Inflammatory macrophage (primary cell): ENCODE data around the gene TMEM147.
A peak's percentile ranks its signal among the peaks of the same experiment; 100 is the strongest.

ENCODE experiments used
- DNase-seq, 2 donors: peaks; one replicate each; pipeline ENCODE4 v3.0.0-alpha.2; 2020 to 2022

The TMEM147 gene

GRCh38 chr19:35521124-35521743 is 24.2 kb upstream of the TMEM147 start:
- DNase-seq, result no peak

DNA sequence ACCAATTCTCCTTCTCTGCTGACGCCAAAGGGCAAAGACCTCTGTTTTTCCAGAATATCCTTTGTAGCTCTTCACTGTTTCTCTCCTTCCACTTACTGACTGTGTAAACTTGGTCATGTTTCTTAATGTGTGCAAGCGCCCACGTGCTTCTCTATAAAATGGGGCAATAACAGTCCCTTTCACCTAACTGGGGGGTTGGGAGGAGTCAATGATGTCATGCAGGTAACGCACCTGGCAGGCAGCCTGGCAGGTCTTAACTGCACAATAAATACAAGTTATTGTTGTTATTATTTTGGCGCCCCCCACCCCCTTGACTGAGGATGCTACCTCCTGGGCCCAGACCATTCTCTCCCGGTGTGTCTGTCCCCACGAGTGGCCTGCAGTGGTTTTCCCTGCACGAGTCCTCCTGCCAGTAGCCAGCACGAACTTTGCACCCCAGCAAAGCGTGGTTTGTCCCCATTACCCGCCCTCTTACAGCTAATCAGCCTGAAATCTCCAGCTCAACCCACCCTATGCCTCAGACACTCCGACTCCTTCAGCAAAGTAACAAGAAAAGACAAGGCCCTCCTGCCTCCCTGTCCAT is 22.6 kb upstream of the TMEM147 start:
- no peak for DNase-seq

- no peak for DNase-seq
Observed at GRCh38 chr19:35524181-35524837, 21.1 kb upstream of the TMEM147 start.

DNA sequence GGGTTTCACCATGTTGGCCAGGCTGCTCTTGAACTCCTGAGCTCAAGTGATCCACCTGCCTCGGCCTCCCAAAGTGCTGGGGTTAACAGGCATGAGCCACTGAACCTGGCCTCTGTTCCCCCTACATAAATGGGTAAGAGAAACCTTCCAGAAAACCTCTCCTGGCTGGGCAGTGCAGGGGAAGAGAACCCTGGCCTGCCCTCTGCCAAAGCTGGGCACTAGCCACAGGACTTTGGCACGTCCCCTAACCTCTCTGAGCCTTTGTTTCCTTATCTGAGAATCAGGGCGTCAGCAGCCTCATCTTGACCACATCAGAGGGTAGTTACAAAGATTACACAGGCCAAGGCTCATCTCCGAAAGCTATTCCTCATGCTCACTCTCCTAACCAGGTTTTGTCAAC is 19.6 kb upstream of the TMEM147 start:
- DNase-seq, result no peak

DNA sequence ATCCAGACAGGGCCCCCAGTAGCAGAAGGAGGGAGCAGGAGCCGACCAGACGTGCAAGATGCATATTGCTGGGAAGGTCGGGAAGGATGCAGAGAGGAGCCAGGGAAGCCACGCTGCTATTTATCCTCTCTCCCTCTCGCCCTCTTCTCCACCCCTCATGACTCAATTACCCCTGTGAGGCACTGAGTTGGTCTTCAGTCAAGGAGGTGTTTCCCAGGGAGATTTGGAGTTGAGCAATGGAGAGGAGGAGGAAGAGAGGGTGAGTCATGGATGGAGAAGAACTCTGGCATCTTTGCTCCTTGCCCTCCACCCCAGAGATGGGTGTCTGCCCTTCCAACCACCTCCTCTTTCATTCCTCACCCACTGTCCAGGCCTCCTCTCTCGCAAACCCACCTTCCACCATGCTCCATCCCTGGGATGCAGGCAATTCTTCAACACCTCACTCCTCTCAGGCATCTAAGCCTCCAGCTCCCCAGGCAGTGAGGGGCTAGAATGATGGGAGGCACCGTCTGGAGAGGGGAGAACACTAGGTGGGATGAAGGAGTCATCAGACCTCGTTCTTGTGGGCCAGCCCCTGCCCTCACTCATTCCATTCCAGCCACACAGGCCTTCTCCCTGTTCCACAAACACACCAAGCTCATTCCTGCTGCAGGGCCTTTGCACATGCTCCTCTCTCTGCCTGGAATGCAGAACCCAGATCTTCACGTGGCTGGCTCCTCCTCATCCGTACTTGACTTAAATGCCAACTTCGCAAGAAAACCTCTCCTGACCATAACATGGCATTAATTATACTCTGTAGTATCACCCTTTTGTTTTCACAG is 17.0 kb upstream of the TMEM147 start, which contains the start of gene SBSN:
Gene SBSN (minus strand): TSS at position 94 of the 821 bp plus-strand sequence. CDS start 30 bp downstream, at position 64.
- no peak for DNase-seq

- DNase-seq, result no peak
Observed at GRCh38 chr19:35529241-35530218, 15.9 kb upstream of the TMEM147 start.

- DNase-seq, result no peak
Observed at GRCh38 chr19:35531291-35531690, 14.1 kb upstream of the TMEM147 start.

DNA sequence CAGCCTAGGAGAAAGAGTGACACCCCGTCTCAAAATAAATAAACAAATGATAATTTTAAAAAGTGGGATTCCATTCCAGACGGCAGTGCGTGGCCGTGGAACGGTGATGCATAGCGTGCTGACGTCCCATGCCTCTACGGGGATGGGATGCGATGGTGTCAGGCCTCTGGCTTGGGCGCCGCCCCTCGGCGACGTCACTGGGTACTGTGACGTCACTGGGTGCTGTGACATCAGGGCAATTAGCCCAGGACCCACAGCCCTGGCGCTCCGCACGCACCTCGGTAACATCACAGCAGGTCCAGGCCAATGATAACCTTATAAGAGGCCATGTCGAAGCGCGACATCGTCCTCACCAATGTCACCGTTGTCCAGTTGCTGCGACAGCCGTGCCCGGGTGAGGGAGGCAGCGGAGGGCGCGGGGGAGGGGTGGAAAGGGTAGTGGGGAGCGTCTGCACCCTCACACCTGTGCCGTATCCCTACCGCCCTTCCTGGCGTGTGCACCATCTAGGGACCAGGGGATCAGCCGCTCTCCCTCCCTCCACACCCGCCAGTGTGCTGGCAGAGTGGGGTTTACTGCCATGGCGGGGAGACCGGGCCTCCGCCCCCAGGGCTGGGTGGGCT is 12.1 kb upstream of the TMEM147 start, which contains the start of gene GAPDHS:
Gene GAPDHS (plus strand): TSS at position 256 of the 621 bp plus-strand sequence. CDS start 72 bp downstream, at position 328.
- DNase-seq, result no peak

- DNase-seq, result peak; percentile 30 to 36
Observed at GRCh38 chr19:35533822-35534392, 11.5 kb upstream of the TMEM147 start.

GRCh38 chr19:35534803-35535480 is 10.5 kb upstream of the TMEM147 start:
- no peak for DNase-seq

DNA sequence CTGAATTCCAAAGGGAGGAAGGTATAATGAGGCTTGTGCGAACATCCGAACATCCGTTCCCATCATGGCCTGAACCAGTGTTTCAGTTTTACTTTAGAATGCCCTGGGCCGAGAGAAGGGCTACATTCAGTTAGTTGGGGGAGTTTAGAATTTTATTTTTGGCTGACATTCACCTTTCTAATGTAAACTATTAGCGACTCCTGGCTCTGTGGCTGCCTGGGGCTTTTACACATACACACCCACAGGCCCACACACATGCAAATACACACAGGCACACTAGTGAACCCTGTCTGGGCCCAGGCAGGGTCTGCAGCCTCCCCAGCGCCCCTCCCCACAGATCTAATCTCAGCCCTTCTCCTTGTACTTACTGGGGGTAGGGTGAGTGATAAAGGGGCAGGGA is 6.1 kb upstream of the TMEM147 start:
- no peak for DNase-seq

GRCh38 chr19:35539850-35540249 is 5.6 kb upstream of the TMEM147 start:
- no peak for DNase-seq

DNA sequence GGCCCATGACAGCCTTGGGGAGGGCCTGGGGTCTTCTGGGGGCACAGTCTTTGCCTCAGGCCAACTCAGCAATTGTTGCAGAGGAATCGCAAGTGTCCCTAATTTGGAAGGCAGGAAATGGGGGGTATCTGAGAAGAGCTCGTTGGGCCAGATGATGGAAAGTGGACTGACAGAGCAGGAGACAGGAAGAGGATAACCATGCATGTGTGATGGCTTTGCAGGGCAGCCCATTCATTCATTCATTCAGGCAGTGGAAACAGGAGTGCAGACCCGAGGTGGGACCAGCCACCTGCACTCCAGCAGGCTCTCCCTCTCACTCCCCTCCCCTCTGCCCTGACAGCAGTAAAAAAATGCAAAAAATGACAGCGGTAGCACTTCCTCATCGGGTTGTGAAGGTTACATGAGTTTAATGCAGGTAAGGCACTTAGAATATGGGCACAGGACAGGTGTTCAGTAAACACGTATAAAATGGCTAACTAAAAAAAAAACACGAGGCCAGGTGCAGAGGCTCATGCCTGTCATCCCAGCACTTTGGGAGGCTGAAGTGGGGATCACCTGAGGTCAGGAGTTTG is 5.0 kb upstream of the TMEM147 start:
- no peak for DNase-seq

DNA sequence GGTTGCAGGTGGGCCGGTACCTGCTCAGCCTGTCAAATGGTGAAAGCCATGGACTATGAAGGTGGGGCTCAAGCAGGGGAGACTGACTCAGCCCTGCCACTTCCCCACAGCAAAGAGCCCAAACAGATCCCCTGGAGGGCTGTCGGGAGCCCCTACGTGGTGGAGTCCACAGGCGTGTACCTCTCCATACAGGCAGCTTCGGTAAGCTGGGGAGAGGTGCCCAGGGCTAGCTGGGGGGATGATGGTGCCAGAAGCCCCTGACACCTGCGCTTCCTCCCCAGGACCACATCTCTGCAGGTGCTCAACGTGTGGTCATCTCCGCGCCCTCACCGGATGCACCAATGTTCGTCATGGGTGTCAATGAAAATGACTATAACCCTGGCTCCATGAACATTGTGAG is 3.2 kb upstream of the TMEM147 start:
- no peak for DNase-seq

- no peak for DNase-seq
Observed at GRCh38 chr19:35543280-35544109, 1.9 kb upstream of the TMEM147 start.

DNA sequence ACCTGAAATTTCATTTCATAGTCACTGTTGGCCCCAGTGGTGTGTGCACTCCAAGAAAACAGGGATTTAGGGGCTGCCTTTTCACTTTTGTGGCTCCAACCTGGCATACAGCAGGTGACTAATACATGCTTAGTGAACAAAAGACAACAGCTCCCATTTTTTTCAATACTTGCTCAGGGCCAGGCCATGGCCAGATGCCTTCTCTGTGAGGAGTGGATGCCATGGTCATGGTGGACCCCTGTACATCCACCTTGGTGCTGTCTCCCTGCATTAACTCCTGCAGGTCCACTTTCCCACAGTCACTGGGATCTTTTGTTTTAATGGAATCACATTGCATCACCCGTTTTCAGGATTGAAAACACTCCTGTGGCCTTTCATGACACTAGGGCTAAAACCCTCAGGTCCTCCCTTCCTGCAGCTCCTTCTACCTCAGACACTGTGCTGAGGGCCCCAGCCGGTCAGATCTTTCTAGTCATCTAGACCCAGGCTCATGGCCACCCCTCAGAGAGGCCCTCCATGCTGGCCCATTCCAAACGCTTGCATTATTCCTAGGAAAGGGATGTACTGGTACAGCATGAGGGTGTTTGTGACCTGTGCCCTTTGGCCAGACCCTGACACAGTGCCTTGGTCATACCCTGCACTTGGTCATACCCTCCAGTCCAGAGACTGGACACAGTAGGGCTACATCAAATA is 1.2 kb upstream of the TMEM147 start:
- DNase-seq, result no peak

- DNase-seq, result peak in 1 of 2 donors; percentile 8
Observed at GRCh38 chr19:35545855-35546381, 492 bp downstream of the TMEM147 start.

DNA sequence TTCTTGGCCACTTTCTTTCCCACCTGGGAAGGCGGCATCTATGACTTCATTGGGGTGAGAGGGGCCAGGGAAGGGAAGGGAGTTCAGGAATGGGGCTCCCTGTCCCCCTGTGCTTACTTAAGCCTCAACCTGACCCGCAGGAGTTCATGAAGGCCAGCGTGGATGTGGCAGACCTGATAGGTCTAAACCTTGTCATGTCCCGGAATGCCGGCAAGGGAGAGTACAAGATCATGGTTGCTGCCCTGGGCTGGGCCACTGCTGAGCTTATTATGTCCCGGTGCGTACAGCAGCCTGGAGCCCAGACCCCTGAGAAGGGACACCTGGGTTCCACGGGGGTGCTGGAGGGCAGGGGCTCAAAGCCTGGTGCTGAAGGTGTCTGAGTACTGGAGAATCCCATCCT is 1.1 kb downstream of the TMEM147 start:
- DNase-seq, result no peak
